Heart right ventricle (tissue), 16 donors: ENCODE measurements around the gene OSBPL6. TPM values are rescaled to one million over a fixed set of nuclear protein-coding genes. Genes with fewer than 3 reads are reported as not detected.

Source experiments
- ATAC-seq, 8 donors: fragments of 200-7000 bp; cut with Tn5 transposase; one replicate each; pipeline ENCODE4 v1.9.1; 2020; ENCODE audit warnings: mild to moderate bottlenecking in 8 of 8, moderate library complexity in 8 of 8, moderate number of reproducible peaks in 1 of 8
- DNase-seq, 2 donors: peaks; one replicate each; pipeline ENCODE4 v3.0.0-alpha.2; 2020
- H3K27ac ChIP-seq, 10 donors: fragments of 200-600 bp; sonication (generic) in 2 of 10; one replicate each; pipeline versions ENCODE4 v1.5.0 to v1.8.0; 2020 to 2022; ENCODE audit warnings: mild to moderate bottlenecking in 3 of 10
- H3K27me3 ChIP-seq, 7 donors: fragments of 200-600 bp; one replicate each; pipeline ENCODE4 v1.8.0; 2021 to 2022; ENCODE audit warnings: mild to moderate bottlenecking in 2 of 7
- H3K36me3 ChIP-seq, 9 donors: fragments of 200-600 bp; sonication (generic) in 1 of 9; one replicate each; pipeline versions ENCODE4 v1.5.0 to v1.8.0; 2020 to 2022; ENCODE audit warnings: mild to moderate bottlenecking in 2 of 9
- H3K4me1 ChIP-seq, 9 donors: fragments of 200-600 bp; sonication (generic) in 1 of 9; one replicate each; pipeline versions ENCODE4 v1.5.0 to v1.8.0; 2020 to 2022; ENCODE audit warnings: mild to moderate bottlenecking in 4 of 9
- H3K4me3 ChIP-seq, 10 donors: fragments of 200-600 bp; sonication (generic) in 2 of 10; one replicate each; pipeline versions ENCODE4 v1.5.0 to v1.8.0; 2020 to 2022; ENCODE audit warnings: mild to moderate bottlenecking in 7 of 10, moderate library complexity in 2 of 10
- H3K9me3 ChIP-seq, 11 donors: fragments of 200-600 bp in 10 of 11; sonication (generic) in 2 of 11; one replicate each; pipeline versions ENCODE4 v1.5.0 to v1.8.0; 2013 to 2022; ENCODE audit warnings: mild to moderate bottlenecking in 2 of 11, control low read depth in 1 of 11, moderate library complexity in 1 of 11
- CTCF ChIP-seq, 9 donors: fragments of 200-600 bp; sonication (generic) in 2 of 9; IDR thresholded peaks; one replicate each; pipeline versions ENCODE4 v1.5.0 to v1.8.0; 2021 to 2022; ENCODE audit warnings: antibody characterized with exemption in 9 of 9, mild to moderate bottlenecking in 5 of 9, moderate library complexity in 1 of 9
- WGBS, 2 donors: extraction: QIAGEN DNeasy Blood & Tissue Kit; methylation state at CpG; one replicate each; pipeline ENCODE4 v1.1.7; 2013; ENCODE audit warnings: inconsistent platforms in 1 of 2; 5-methylcytosine and 5-hydroxymethylcytosine counted together
- intact Hi-C, 10 donors: fragments of 100-400 bp; cut with DNase I; formaldehyde crosslinking; loops; one replicate each; pipeline versions ENCODE4 v1.11.1 to v1.14.2; 2022
- polyA plus RNA-seq, 2 donors: library from polyadenylated mRNA; stranded (reverse); fragments of 200-250 nt; gene quantifications; one replicate each; pipeline ENCODE4 v1.2.3, GENCODE V29; 2013
- total RNA-seq, 10 donors: library from RNA; stranded (reverse); fragmentation: NEBNext Ultra II Directional in 3 of 10; extraction: Animal tissue kit (Norgen Biotek cat#: 25700) in 3 of 10; gene quantifications; one replicate each; pipeline versions ENCODE4 v1.2.1 to v1.2.4, GENCODE V29; 2021 to 2023
- donor health status: Arrhythmogenic right ventricular cardiomyopathy.
- donor health status: ischemic (EF 13 %, LVEDD 7.1; RV severe dilation, severe dysfunction).
- donor health status: healthy with polysubstance abuse.
- donor health status: DM: no; HTN: yes; CAD: no.
- donor health status: DM: no; HTN: no; CAD: no.
- donor health status: ischemic (EF 25% LVEDD 6.9; RV normal size, moderate dysfunction).
- donor health status: ischemic (EF 25% LVEDD 5.7; RV mildly dilated, moderate dysfunction).
- donor health status: healthy.
- donor health status: DM: yes; HTN: yes; CAD: no.
- donor health status: Ischemic cardiomyopathy.
- donor health status: ischemic (EF 35%, LVEDD 5.7; RV mildly dilated, moderate dysfunction).
- donor health status: nonischemic (EF 11% LVEDD 7.7; RV severe dilation, severe dysfunction).
- donor health status: DM: yes; HTN: yes; CAD: no.
- donor health status: PGD.
- donor health status: ischemic (EF 29% LVEDD 5.4; RV normal size, mild dysfunction).
- donor health status: nonischemic (EF 23%, LVEDD 6.1; RV moderate dilation, normal function).

OSBPL6 gene
- total and polyA plus RNA-seq, 12 donors = 1.1 to 8.0 (median 4.4) TPM

GRCh38 chr2:178237488-178238153 is 43.3 kb downstream of the OSBPL6 start:
- H3K36me3 ChIP-seq = no peaks in the 10 kb centered on the region
- no peaks in the 10 kb centered on the region for H3K27me3 ChIP-seq
- WGBS, 2 donors = 90 to 98% methylated on average over 1 of the region's 1 CpG
- no peaks in the 10 kb centered on the region for H3K9me3 ChIP-seq
- intact Hi-C loops = no loop called here
- H3K4me3 ChIP-seq = no peak overlapping the region
- H3K4me1 ChIP-seq = peaks cover 4 to 23% (median 13%) of the 10 kb centered on the region in 9 donors
- DNase-seq (no peak), ATAC-seq (peak in 3 of 8 donors; percentile 17 to 62 (median 56))
- no peak for TF ChIP-seq CTCF (IDR thresholded peaks at IDR 0.05)
- H3K27ac ChIP-seq = no peak overlapping the region

GRCh38 chr2:178238154-178238521 is 43.8 kb downstream of the OSBPL6 start:
- H3K27ac ChIP-seq = no peak overlapping the region
- ATAC-seq (no peak), DNase-seq (no peak)
- no peaks in the 10 kb centered on the region for H3K9me3 ChIP-seq
- no peaks in the 10 kb centered on the region for H3K36me3 ChIP-seq
- no peak for TF ChIP-seq CTCF (IDR thresholded peaks at IDR 0.05)
- no peaks in the 10 kb centered on the region for H3K27me3 ChIP-seq
- 79 to 95% methylated on average over 4 of the region's 4 CpGs for WGBS, 2 donors
- H3K4me3 ChIP-seq = no peak overlapping the region
- intact Hi-C loops = no loop called here
- peaks cover 4 to 28% (median 14%) of the 10 kb centered on the region in 9 donors for H3K4me1 ChIP-seq

- no peak for ATAC-seq
- intact Hi-C loops = no loop called here
Measured at GRCh38 chr2:178238750-178239149, 44.4 kb downstream of the OSBPL6 start.

More at GRCh38 chr2:178238750-178239149, 44.4 kb downstream of the OSBPL6 start:
- Histone ChIP-seq H3K27ac (no peak overlapping the region), H3K36me3 (no peaks in the 10 kb centered on the region), H3K27me3 (no peaks in the 10 kb centered on the region), H3K9me3 (no peaks in the 10 kb centered on the region), H3K4me3 (no peak overlapping the region), H3K4me1 (peaks cover 4 to 29% (median 14%) of the 10 kb centered on the region in 9 donors)
- 42 to 49% methylated on average over 2 of the region's 2 CpGs for WGBS, 2 donors
- TF ChIP-seq CTCF (IDR thresholded peaks at IDR 0.05) = no peak
- no peak for DNase-seq
